ENCODE measurements around the gene PITPNM3.

Gene PITPNM3

GRCh38 chr17:6476076-6476809, 80.1 kb downstream of the PITPNM3 start:
- Mint-ChIP-seq H3K4me1 (peaks cover 37% of the 10 kb centered on the region), H3K27me3 (ENCODE audit: low read depth) (peaks cover 3% of the 10 kb centered on the region), H3K27ac (no peak overlapping the region), H3K4me3 (no peak overlapping the region), H3K9me3 (no peaks in the 10 kb centered on the region), H3K36me3 (ENCODE audit: low read depth) (no peaks in the 10 kb centered on the region)
- TF ChIP-seq CTCF (IDR thresholded peaks at IDR 0.05; ENCODE audit: unreplicated experiment in 3 of 3), result no peak

GRCh38 chr17:6475411-6475810, 80.9 kb downstream of the PITPNM3 start:
- Mint-ChIP-seq H3K27me3 (ENCODE audit: low read depth) (peaks cover 3% of the 10 kb centered on the region), H3K4me3 (no peak overlapping the region), H3K36me3 (ENCODE audit: low read depth) (no peaks in the 10 kb centered on the region), H3K27ac (peak overlapping the region in 1 of 3 experiments; percentile 33), H3K4me1 (peaks cover 36% of the 10 kb centered on the region), H3K9me3 (no peaks in the 10 kb centered on the region)
- no peak for TF ChIP-seq CTCF (IDR thresholded peaks at IDR 0.05; ENCODE audit: unreplicated experiment in 3 of 3)

- TF ChIP-seq CTCF (IDR thresholded peaks at IDR 0.05; ENCODE audit: unreplicated experiment in 3 of 3), result no peak
- no peak overlapping the region for H3K4me3 Mint-ChIP-seq
- H3K36me3 Mint-ChIP-seq (ENCODE audit: low read depth), result no peaks in the 10 kb centered on the region
- no peaks in the 10 kb centered on the region for H3K9me3 Mint-ChIP-seq
- peak overlapping the region in 1 of 3 experiments; percentile 33 for H3K27ac Mint-ChIP-seq
- peaks cover 33% of the 10 kb centered on the region for H3K4me1 Mint-ChIP-seq
- peaks cover 3% of the 10 kb centered on the region for H3K27me3 Mint-ChIP-seq (ENCODE audit: low read depth)
These were observed 81.4 kb downstream of the PITPNM3 start for GRCh38 chr17:6474906-6475305.

GRCh38 chr17:6474376-6474775, 82.0 kb downstream of the PITPNM3 start:
- no peaks in the 10 kb centered on the region for H3K36me3 Mint-ChIP-seq (ENCODE audit: low read depth)
- no peak overlapping the region for H3K27ac Mint-ChIP-seq
- H3K27me3 Mint-ChIP-seq (ENCODE audit: low read depth), result peaks cover 3% of the 10 kb centered on the region
- H3K4me3 Mint-ChIP-seq, result no peak overlapping the region
- no peak for TF ChIP-seq CTCF (IDR thresholded peaks at IDR 0.05; ENCODE audit: unreplicated experiment in 3 of 3)
- peaks cover 28% of the 10 kb centered on the region for H3K4me1 Mint-ChIP-seq
- no peaks in the 10 kb centered on the region for H3K9me3 Mint-ChIP-seq

GRCh38 chr17:6473128-6473767, 83.1 kb downstream of the PITPNM3 start:
- Mint-ChIP-seq H3K4me3 (no peak overlapping the region), H3K4me1 (peaks cover 28% of the 10 kb centered on the region), H3K36me3 (ENCODE audit: low read depth) (peaks cover 7% of the 10 kb centered on the region), H3K27me3 (ENCODE audit: low read depth) (peaks cover 3% of the 10 kb centered on the region), H3K9me3 (no peaks in the 10 kb centered on the region), H3K27ac (peak overlapping the region; percentile 19 to 43 (median 34))
- TF ChIP-seq CTCF (IDR thresholded peaks at IDR 0.05; ENCODE audit: unreplicated experiment in 3 of 3), result peak; percentile 92 to 95 (median 94)

Data from nephron (organoid).